ENCODE measurements around the gene CPSF6. TPM values are rescaled to one million over a fixed set of nuclear protein-coding genes. Genes with fewer than 3 reads are reported as not detected.
"Not testable (repeated sequence)": the region's sequence is repeated elsewhere in the genome, so short reads cannot be mapped to it uniquely, and the experiment has no call there.

Gene CPSF6, protein sequence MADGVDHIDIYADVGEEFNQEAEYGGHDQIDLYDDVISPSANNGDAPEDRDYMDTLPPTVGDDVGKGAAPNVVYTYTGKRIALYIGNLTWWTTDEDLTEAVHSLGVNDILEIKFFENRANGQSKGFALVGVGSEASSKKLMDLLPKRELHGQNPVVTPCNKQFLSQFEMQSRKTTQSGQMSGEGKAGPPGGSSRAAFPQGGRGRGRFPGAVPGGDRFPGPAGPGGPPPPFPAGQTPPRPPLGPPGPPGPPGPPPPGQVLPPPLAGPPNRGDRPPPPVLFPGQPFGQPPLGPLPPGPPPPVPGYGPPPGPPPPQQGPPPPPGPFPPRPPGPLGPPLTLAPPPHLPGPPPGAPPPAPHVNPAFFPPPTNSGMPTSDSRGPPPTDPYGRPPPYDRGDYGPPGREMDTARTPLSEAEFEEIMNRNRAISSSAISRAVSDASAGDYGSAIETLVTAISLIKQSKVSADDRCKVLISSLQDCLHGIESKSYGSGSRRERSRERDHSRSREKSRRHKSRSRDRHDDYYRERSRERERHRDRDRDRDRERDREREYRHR
- total RNA-seq (10 to 100 TPM; 47.5 to 75.7 (median 66.2) TPM), polyA plus RNA-seq (10 to 100 TPM; 16.9 to 25.7 (median 18.6) TPM)
- long read RNA-seq, donor 1, full-length matches to known transcripts: 7 of 17 reads
- long read RNA-seq, donor 1, partial matches to known transcripts: 5 of 17 reads
- long read RNA-seq, donor 1, other reads (novel, unspliced or antisense): 5 of 17 reads
- long read RNA-seq, donor 2, full-length matches to known transcripts: 7 of 7 reads
- long read RNA-seq, donor 2, partial matches to known transcripts: 0 of 7 reads
- long read RNA-seq, donor 2, other reads (novel, unspliced or antisense): 0 of 7 reads

DNA sequence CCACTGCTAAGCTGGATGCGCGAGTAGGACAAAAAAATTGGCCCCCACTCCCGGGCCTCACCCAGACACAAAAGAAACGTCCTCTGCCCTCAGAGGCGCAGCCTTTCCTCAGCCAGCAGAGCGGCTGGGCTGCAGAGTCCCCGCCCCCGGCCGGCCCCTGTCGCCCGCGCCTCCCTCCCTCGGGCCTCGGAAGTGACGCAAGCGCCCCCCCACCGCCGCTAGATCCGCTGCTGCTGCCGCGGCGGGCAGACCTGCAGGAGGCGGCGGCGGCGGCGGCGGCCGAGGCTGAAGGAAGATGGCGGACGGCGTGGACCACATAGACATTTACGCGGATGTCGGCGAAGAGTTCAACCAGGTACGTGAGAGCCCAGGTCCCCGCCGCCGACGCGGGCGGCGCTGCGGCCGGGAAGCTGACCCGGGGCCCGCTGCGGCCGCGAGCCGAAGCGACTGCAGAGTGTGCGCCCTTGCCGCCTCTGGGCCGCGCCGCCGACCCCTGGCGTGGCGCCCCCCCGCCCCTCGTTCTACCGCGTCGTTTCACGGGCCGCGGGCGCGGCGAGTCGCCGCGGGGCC is at the start of gene CPSF6:
TSS of gene CPSF6 (plus strand) at position 218 of the 570 bp plus-strand sequence. CDS start at position 296, 78 bp downstream.
- peaks cover 37 to 54% (median 49%) of the 10 kb centered on the region in 6 donors for H3K4me1 ChIP-seq
- intact Hi-C loops (cut with DNase I; ENCODE audit: low total_unique reads): no loop called here
- DNase-seq: peak; percentile 100

DNA sequence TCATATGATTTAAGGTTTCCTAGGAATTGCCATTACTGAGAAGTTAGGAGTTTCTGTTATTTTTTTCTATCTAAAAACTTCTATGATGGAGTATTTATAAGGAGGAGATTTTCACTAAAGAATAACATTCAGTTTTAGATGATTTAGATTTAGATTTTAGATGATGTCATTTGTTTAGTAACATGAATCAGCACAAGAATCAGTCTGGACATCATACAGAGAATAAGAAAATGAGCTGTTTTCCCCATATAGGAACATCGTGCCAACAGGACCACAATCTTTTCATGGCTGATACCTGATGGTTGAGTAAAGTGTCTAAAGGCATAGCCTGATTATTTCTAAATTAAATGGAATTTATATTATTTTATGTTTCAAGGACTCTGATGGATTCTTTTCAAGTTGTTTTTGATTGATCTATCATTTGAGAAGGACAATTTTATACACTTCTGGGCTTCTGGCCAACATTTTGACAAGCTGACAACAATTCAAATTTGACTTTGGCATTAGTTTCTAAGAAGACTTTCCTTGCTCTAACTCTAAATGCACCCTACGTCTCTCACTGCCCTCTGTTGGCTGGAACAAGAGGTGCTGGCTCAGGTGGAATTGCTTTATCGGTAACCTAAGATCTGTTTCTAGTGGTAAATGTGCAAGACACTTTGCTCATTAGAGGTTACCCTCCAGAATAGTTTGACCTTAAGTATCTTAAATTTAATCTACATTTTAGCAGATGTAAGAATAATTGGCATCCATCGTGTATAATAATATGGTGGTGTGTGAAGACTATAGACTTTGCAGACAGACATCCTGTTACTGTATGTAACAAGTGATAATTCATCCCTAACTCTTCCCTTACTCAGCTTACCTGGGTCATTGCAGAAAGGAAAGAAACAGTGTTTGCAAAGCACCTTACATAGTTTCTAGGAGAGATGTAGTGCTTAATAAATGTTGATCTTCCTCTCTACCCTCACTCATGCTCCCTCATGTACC is 42.8 kb upstream of the CPSF6 start:
- H3K27me3 ChIP-seq (replicated peaks in 1 of 7): no peaks in the 10 kb centered on the region
- DNase-seq: no peak
- intact Hi-C loops (cut with DNase I; ENCODE audit: low total_unique reads): no loop called here
- no peaks in the 10 kb centered on the region for H3K36me3 ChIP-seq
- TF ChIP-seq POLR2A (IDR thresholded peaks at IDR 0.05) (no peak), POLR2AphosphoS5 (IDR thresholded peaks at IDR 0.05) (no peak)
- TF ChIP-seq, protein P1, sequence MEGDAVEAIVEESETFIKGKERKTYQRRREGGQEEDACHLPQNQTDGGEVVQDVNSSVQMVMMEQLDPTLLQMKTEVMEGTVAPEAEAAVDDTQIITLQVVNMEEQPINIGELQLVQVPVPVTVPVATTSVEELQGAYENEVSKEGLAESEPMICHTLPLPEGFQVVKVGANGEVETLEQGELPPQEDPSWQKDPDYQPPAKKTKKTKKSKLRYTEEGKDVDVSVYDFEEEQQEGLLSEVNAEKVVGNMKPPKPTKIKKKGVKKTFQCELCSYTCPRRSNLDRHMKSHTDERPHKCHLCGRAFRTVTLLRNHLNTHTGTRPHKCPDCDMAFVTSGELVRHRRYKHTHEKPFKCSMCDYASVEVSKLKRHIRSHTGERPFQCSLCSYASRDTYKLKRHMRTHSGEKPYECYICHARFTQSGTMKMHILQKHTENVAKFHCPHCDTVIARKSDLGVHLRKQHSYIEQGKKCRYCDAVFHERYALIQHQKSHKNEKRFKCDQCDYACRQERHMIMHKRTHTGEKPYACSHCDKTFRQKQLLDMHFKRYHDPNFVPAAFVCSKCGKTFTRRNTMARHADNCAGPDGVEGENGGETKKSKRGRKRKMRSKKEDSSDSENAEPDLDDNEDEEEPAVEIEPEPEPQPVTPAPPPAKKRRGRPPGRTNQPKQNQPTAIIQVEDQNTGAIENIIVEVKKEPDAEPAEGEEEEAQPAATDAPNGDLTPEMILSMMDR (IDR thresholded peaks at IDR 0.05 in 8 of 11, conservative IDR thresholded peaks at IDR 0.05 in 3 of 11): no peak
- H3K9me3 ChIP-seq: peaks cover 18 to 66% (median 52%) of the 10 kb centered on the region in 8 donors
- no peak overlapping the region for H3K27ac ChIP-seq
- H3K4me1 ChIP-seq: no peaks in the 10 kb centered on the region
- WGBS, 5 donors: 72 to 85% (median 77%) methylated on average over 4 of the region's 4 CpGs
- no peak overlapping the region for H3K4me3 ChIP-seq

More for the DNA sequence above, at the start of gene CPSF6:
- Histone ChIP-seq H3K27me3 (replicated peaks in 1 of 7) (no peaks in the 10 kb centered on the region), H3K4me3 (peak within 1 kb of the TSS; percentile 52 to 90 (median 74)), H3K9me3 (no peaks in the 10 kb centered on the region), H3K36me3 (peaks cover 0 to 5% (median 0%) of the 10 kb centered on the region in 6 donors), H3K27ac (peak within 1 kb of the TSS; percentile 90 to 99 (median 97))
- 0% methylated on average over 9 to 75 of the region's 75 CpGs for WGBS, 5 donors
- TF ChIP-seq, protein P1 (IDR thresholded peaks at IDR 0.05 in 8 of 11, conservative IDR thresholded peaks at IDR 0.05 in 3 of 11): peak in 5 of 11 experiments; percentile 20 to 62 (median 45)
- TF ChIP-seq POLR2AphosphoS5 (IDR thresholded peaks at IDR 0.05) (peak; percentile 98 to 99 (median 99)), POLR2A (IDR thresholded peaks at IDR 0.05) (peak; percentile 19 to 90 (median 39))

DNA sequence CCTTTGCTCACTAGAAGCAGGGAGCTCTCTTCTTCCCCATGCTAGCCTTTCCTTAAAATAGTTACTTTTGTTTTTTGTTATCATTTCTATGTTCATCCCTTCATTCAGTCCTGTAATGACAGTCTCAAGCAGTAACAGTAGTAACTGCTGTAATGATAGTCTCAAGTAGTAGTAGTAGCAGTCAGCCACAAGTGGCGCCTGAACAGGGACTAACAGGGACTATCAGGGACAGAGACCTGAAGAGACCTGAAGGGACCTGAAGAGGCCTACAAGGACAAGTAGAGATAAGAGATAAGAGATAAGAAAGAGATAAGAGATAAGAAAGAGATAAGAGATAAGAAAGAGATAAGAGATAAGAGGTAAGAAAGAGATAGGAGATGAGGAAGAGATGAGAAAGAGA is 39.4 kb upstream of the CPSF6 start:
- H3K36me3 ChIP-seq; H3K4me1 ChIP-seq; H3K4me3 ChIP-seq; H3K27ac ChIP-seq; DNase-seq; H3K27me3 ChIP-seq (replicated peaks in 1 of 7); intact Hi-C loops (cut with DNase I; ENCODE audit: low total_unique reads): not testable (repeated sequence)
- WGBS, 5 donors: 97 to 100% (median 98%) methylated on average over 1 of the region's 1 CpG
- H3K9me3 ChIP-seq: peaks cover 18 to 65% (median 50%) of the 10 kb centered on the region in 8 donors

DNA sequence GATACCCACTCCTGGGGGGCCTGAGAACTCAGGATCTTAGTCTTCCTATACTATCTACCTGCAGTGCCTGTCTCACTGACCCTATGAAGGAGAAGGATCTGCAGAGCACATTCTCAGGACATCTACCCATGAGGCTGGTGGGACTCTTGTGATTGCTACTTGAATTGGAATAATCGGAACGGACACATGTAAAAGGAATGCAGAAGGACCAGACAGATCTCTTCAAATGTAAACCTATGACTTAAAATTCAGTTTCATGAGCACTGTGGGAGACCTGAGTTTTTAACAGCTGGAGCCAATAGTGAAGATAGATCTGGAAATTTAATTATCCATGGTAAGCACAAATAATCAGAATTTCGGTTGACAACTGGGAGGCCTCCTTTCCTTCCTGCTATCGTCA is 35.2 kb upstream of the CPSF6 start:
- no peak for DNase-seq
- no peak for TF ChIP-seq POLR2A (IDR thresholded peaks at IDR 0.05)
- TF ChIP-seq, protein P1 (IDR thresholded peaks at IDR 0.05 in 8 of 11, conservative IDR thresholded peaks at IDR 0.05 in 3 of 11): no peak
- no peak for TF ChIP-seq POLR2AphosphoS5 (IDR thresholded peaks at IDR 0.05)
- intact Hi-C loops (cut with DNase I; ENCODE audit: low total_unique reads): no loop called here
- H3K36me3 ChIP-seq: no peaks in the 10 kb centered on the region
- no peak overlapping the region for H3K27ac ChIP-seq
- H3K27me3 ChIP-seq (replicated peaks in 1 of 7): no peaks in the 10 kb centered on the region
- H3K9me3 ChIP-seq: peaks cover 10 to 52% (median 35%) of the 10 kb centered on the region in 8 donors
- H3K4me1 ChIP-seq: no peaks in the 10 kb centered on the region
- H3K4me3 ChIP-seq: no peak overlapping the region
- WGBS, 5 donors: 77 to 92% (median 86%) methylated on average over 4 of the region's 4 CpGs

All from spleen (tissue), 13 donors.